Fibroblast of skin of right quadriceps (primary cell): ENCODE results near the gene STAT6.

ENCODE experiments used
- DNase-seq: peaks from one replicate; pipeline ENCODE4 v3.0.0-alpha.2; 2013

The STAT6 gene

DNA sequence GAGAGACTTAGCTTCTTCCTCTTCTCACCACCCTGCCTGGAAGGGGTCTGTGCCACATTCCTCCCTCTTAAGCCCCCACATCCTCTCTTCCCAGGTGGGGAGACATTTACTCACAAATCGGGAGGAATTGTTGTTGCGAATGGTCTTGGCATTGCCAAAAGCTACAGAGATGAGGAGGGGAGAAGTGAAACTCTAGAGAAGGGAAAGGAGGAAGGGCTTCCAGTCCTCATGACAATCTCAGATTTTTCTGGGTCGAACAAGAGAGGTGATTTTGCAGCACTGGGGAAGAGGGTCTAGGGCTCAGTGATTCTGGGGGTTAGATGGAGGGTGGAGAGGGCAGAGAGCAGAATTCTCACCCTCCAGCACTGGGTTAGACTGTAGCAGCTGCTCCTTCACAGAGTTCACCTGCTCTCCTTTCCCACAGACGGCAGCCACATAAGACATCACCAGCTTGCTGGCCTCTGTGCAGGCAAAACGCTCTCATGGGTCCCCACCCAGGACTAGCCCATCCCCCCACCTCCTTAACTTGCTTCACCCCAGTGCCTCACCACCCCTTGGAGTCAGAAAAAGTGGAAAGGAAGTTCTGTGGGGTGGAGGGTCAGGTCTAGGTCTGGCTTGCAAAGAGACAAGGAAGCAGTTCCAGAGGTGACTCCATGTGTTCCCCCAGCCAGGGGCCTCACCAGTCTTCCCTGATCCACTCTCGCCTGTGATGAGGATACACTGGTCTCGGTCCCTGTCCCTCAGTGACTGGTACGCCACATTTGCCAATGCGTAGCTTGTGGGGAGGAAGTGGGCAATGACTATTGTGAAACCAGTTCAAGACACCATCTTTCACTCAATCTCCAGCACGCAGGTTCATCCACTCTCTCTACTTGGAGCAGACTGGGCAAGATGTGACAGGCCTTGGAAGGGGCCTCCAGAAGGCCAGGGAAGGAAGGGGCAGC lies 63.9 kb downstream of the STAT6 start:
- no peak for DNase-seq

DNA sequence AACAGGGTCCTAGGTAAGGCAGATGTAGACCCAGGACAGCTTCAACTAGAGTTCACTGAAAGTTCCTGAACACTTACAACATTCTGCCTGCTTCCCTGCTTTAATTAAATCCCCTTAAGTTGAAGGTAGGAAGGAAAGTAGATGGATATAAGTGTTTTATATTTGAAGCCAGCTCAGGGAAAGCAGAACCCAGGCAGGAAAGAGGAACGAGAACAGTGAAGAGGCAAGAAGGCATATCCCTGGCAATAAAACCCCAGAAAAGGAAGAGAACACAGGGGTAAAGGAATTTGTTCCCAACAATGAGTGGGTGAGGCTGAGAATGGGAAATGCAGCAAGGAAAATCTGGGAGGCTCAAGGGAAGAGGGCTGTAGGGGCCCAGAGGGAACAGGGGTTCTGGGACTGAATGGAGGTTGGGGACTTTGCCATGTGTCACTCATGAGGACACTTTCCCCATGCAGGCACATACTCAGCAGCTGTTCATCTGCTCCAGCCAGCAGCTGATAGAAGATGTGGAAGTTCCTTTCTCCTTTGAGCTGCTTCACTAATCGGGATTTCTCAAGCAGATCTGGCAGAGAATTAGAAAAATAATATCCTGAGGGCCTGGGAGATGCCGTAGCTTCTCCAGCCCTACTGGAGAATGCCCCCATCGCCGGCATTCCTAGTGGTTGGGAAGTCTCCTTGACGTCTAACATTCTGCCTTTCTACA lies 64.9 kb downstream of the STAT6 start:
- DNase-seq, result no peak
